Measurements from ENCODE around the gene CCN6. TPM values are rescaled to one million over a fixed set of nuclear protein-coding genes. Genes with fewer than 3 reads are reported as not detected.

Gene CCN6
- total RNA-seq, 1 experiment from 2014 or later: not detected

DNA sequence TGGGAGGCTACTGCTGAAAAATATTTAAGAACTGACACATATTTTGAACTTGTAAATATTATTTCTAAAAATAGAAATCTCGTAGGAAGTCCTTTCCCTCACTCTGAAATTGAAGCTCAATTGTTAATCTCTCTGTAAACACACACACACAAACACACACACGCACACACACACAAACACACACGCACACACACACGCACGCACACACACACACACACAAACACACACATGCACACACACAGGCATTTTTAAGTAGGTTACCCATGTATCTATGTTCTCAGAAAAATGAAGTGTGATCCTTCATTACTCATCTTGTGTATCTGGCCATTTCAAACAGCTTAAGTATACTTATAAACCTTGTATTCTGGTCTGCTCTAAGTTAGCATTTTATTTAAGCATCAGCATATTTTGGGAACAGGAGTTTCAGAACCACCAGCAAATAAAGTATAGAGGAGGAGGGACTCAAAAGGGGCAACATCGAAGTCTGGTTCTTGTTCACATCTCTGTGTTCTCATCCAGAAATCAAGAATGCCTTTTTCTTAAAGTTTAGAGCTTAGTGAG lies 11.6 kb downstream of the CCN6 start (continued):
- TF ChIP-seq POLR2AphosphoS5 (IDR thresholded peaks at IDR 0.05; ENCODE audit: low read depth, low read length): no peak

DNA sequence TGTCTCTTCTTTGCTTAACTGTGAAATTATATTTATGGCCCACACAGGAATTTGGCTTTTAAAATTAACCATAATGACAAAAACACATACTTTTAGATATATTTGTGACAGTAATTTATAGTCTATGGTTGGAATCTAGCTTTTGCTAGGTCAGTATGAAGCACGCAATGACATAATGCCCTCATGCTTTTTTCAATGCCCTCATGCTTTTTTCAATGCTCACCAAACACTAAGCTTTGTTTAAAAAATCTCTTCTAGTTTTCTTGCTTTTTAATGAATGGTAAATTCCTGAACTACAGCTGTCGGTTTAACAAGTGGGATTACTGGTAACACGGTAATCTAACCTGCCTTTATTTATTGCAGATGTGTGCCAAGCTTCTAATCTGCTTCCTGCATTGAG lies 12.7 kb downstream of the CCN6 start:
- no TSS peak for BruUV-seq (replicated peaks)
- H3K4me3 ChIP-seq (replicated peaks in 1 of 2; ENCODE audit: low read depth in 1 of 2, low read length in 2 of 2): no peak overlapping the region
- no peaks in the 10 kb centered on the region for H3K9me2 ChIP-seq (ENCODE audit: insufficient read depth)
- H4K20me1 ChIP-seq (ENCODE audit: insufficient read depth): no peaks in the 10 kb centered on the region
- DNase-seq (ENCODE audit: low read depth, low spot score) (no peak), ATAC-seq (no peak)
- intact Hi-C loops (cut with micrococcal nuclease): no loop called here
- H3K27me3 ChIP-seq (ENCODE audit: insufficient read depth, low read length): no peaks in the 10 kb centered on the region
- TF ChIP-seq RAD21 (IDR thresholded peaks at IDR 0.05; ENCODE audit: low read depth) (no peak), SP1 (IDR thresholded peaks at IDR 0.05; ENCODE audit: low read depth) (no peak), SRF (IDR thresholded peaks at IDR 0.05; ENCODE audit: low read depth) (no peak), EZH2phosphoT487 (IDR thresholded peaks at IDR 0.05; ENCODE audit: borderline replicate concordance) (no peak), SIN3A (IDR thresholded peaks at IDR 0.05; ENCODE audit: low read depth) (no peak), ZNF274 (IDR thresholded peaks at IDR 0.05; ENCODE audit: low read depth, low read length) (no peak), CBX3 (IDR thresholded peaks at IDR 0.05; ENCODE audit: low read depth) (no peak), EGR1 (IDR thresholded peaks at IDR 0.05; ENCODE audit: low read depth) (no peak)
- TF ChIP-seq, protein P1, sequence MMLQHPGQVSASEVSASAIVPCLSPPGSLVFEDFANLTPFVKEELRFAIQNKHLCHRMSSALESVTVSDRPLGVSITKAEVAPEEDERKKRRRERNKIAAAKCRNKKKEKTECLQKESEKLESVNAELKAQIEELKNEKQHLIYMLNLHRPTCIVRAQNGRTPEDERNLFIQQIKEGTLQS (IDR thresholded peaks at IDR 0.05): no peak
- TF ChIP-seq, protein P2, sequence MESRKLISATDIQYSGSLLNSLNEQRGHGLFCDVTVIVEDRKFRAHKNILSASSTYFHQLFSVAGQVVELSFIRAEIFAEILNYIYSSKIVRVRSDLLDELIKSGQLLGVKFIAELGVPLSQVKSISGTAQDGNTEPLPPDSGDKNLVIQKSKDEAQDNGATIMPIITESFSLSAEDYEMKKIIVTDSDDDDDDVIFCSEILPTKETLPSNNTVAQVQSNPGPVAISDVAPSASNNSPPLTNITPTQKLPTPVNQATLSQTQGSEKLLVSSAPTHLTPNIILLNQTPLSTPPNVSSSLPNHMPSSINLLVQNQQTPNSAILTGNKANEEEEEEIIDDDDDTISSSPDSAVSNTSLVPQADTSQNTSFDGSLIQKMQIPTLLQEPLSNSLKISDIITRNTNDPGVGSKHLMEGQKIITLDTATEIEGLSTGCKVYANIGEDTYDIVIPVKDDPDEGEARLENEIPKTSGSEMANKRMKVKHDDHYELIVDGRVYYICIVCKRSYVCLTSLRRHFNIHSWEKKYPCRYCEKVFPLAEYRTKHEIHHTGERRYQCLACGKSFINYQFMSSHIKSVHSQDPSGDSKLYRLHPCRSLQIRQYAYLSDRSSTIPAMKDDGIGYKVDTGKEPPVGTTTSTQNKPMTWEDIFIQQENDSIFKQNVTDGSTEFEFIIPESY (IDR thresholded peaks at IDR 0.05; ENCODE audit: extremely low read depth, insufficient replicate concordance, low read length): no peak
- TF ChIP-seq, protein P3, sequence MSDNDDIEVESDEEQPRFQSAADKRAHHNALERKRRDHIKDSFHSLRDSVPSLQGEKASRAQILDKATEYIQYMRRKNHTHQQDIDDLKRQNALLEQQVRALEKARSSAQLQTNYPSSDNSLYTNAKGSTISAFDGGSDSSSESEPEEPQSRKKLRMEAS (IDR thresholded peaks at IDR 0.05): no peak
- TF ChIP-seq, protein P4, sequence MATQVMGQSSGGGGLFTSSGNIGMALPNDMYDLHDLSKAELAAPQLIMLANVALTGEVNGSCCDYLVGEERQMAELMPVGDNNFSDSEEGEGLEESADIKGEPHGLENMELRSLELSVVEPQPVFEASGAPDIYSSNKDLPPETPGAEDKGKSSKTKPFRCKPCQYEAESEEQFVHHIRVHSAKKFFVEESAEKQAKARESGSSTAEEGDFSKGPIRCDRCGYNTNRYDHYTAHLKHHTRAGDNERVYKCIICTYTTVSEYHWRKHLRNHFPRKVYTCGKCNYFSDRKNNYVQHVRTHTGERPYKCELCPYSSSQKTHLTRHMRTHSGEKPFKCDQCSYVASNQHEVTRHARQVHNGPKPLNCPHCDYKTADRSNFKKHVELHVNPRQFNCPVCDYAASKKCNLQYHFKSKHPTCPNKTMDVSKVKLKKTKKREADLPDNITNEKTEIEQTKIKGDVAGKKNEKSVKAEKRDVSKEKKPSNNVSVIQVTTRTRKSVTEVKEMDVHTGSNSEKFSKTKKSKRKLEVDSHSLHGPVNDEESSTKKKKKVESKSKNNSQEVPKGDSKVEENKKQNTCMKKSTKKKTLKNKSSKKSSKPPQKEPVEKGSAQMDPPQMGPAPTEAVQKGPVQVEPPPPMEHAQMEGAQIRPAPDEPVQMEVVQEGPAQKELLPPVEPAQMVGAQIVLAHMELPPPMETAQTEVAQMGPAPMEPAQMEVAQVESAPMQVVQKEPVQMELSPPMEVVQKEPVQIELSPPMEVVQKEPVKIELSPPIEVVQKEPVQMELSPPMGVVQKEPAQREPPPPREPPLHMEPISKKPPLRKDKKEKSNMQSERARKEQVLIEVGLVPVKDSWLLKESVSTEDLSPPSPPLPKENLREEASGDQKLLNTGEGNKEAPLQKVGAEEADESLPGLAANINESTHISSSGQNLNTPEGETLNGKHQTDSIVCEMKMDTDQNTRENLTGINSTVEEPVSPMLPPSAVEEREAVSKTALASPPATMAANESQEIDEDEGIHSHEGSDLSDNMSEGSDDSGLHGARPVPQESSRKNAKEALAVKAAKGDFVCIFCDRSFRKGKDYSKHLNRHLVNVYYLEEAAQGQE (IDR thresholded peaks at IDR 0.05; ENCODE audit: low read depth): no peak
- no peaks in the 10 kb centered on the region for H3K79me2 ChIP-seq (ENCODE audit: insufficient read depth, low read length)
- H2AFZ ChIP-seq (ENCODE audit: low read depth, low read length, poor library complexity, severe bottlenecking): no peak overlapping the region
- no peak overlapping the region for H3K27ac ChIP-seq (ENCODE audit: low read depth, low read length)
- ChIA-PET RAD21 (ENCODE audit: low non-redundant PET in 1 of 2, low total read pairs in 2 of 2, uncharacterized antibody in 2 of 2, unreplicated experiment in 2 of 2) (no interaction called here), POLR2A (no interaction called here), CTCF (no interaction called here)
- no peak overlapping the region for H3K4me2 ChIP-seq (ENCODE audit: low read length)
- peaks cover 0 to 7% of the 10 kb centered on the region in 2 experiments; a peak in 1 of 4 replicates for H3K36me3 ChIP-seq (ENCODE audit: control insufficient read depth in 1 of 2, insufficient read depth in 2 of 2, low read length in 2 of 2)
- H3K9ac ChIP-seq (ENCODE audit: low read length): no peak overlapping the region
- H3K4me1 ChIP-seq (ENCODE audit: control insufficient read depth in 1 of 2, insufficient read depth in 2 of 2, low read length in 2 of 2): no peaks in the 10 kb centered on the region
- H3K9me3 ChIP-seq (ENCODE audit: control insufficient read depth in 1 of 2, insufficient read depth in 1 of 2, low read depth in 1 of 2, low read length in 2 of 2): no peaks in the 10 kb centered on the region

Measured in HCT116 (cell line).